ENCODE results near the gene HACL1.

HACL1 gene

DNA sequence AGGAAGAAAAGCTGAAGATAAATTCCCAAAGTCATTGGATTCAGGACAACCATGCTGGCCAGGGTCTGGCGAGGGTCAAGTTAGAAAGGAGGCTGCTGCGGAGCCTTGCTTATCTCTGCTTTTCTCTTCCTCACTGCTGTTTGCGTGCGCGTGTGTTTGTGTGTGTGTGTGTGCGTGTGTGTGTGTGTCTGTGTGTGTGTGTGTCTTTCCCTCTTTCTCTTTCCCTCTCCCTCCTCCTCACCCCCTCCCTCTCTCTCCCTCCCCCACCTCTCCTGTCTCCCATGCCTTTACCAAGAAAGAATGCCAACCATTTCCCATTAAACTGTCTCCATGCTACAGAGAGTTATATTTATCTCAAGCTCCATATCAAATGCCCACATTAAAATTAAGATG, 79.8 kb downstream of the HACL1 start, which contains the start of gene COLQ:
Gene COLQ, minus strand, starts transcription at position 134 of the 393 bp plus-strand sequence. Its CDS starts 81 bp downstream, at position 53.
- no peak for DNase-seq

DNA sequence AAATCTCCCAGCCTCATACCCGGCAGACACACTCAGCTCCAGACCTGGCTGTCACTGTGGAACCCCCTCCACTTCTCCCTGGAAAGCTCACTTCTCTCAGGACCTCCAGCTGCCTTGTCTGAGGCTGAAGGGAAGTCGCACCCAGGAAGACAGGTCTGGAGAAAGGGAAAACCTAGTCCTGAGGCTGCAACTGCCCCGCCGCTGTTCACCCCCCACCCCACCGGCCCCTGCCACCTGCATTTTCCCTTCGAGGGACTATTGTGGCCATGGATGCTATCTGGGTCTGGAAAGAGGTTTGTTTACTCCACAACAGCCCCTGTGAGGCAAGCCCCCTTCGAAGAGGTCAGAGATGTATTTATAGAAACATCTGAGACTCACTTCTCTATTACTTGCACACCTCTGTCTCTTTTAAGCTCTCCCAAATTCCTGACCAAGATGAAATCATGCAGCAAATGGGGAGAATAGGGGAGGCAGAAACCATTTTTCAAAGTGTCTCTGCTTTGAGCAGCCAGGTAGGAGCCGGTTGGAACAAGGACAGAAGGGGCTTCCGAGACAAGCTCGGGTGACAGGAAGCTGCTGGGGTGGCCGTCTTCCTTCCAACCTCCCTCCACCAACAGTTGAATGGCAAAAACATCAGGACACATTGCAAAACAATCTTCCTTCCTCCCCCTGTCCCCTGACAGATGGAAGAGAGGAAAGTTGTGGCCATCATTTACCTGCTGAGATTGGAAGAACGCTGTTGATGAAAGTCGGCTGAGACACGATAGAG, 80.4 kb downstream of the HACL1 start:
- DNase-seq = no peak

DNA sequence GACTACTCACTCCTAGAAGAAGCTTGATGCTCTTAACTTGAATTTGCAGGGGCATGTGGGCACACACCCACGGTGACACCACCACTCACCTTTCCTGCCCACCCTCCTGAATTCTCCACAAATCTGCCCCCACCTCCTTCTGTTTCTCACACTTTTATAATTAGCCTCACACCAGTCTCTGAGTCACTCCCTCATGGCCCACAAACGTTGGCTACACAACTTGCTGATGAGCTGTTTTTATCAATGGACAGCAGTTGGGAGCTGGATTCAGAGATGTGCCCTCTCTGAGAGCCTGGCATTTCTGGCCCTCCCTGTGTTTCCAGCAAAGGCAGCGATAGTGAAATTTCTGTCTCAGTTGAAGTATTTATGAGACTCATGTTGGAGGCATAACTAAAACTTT, 81.2 kb downstream of the HACL1 start:
- DNase-seq = peak in 1 of 2 experiments; percentile 35

DNA sequence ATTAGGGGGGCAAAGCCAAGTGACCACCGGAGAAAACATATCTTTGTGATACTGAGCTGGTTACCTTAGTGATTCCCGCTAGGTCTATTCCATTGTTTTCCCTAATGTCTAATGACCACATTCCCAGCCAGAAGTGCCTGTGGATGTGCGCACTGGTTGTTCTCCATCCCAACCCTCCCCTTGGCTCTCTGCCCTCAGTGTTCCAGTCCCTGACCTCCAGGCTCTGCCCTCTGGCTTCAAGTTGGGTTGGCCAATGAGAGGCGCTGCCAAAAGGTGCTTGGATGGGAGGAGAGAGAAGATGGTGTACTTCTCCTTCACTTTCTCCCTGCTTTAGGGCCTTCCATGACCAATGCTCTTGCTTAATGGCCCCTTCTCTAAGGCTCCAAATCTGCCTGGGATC, 82.3 kb downstream of the HACL1 start:
- no peak for DNase-seq

DNA sequence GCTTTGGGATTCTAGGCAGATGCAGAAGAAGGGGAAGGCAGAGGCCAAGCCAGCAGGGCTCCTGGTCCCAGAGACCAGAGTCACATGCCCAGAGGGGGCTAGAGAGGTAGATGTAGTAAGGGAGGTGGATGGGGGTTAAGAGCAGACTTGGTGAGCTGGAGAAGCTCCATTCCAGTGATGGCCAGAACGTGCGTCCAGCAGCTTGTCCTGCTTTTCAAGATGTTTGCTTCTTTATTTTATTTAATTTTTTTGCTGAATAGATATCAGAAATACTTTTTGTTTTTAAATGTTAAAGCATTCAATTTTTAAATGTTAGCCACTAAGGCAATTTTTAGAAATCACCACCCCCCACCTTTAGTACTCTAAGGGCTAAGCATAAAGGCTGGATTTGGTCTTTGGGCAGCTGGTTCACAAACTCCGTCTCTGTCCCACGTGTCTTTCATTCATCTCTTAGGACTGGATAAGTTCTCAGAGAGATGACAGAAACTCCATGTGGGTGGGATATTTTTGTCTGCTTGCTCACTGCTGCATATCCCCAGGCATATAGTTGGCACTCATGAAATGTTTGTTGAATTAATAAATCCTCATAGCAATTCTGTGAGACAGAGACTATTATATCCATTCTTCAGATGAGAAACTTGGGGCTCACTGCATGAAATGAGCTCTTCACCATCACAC, 86.6 kb downstream of the HACL1 start:
- DNase-seq = no peak

DNA sequence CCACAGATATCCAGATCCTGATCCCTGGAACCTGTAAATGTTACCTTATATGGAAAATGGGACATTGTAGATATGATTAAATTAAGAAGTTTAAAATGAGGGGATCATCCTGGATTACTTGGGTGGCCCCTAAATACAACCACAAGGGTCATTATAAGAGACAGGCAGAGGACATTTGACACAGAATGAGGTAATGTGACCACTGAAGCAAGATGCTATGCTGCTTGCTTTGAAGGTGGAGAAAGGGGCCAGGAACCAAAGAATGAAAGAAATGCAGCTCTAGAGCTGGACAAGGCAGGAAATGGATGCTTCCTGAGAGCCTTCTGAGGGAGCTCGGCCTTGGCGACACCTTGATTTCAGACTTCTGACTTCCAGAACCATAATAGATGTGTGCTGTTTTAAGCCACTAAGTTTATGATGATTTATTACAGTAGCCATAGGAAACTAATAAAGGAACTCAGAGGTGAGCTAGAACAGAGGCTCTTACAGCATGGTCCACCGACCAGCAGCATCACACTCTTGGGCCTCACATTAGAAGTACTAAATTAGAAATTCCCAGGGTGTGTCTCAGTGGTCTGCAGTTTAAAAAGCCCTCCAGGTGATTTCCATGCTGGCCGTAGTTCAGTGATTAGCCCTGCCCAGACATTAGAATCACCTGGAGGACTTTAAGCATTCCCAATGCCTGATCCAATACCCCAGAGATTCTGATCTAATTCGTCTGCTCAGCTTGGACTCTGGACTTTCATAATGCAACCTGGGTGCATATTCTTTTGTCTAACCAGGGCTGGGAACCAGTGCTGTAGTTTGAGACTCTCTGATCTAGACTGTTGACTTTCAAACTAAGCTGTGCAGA, 87.3 kb downstream of the HACL1 start:
- no peak for DNase-seq

DNA sequence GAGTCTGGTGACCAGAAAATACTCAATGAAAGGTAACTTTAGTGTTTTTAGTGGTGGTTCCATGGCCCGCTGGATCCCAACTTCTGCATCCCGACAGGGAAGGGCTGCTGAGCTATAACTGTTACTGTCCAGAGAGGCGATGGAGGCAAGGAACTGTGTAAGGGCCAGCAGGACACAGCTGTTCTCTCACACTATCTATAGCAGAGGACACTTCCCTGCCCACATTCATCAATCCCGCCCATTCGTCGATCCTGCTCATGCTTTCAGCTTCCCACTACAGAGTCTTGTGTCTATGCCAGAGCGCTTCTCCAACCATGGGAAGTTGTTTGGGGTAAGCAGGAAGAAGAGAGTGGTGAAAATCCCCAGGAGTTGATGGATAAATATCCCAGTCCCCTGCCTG, 88.3 kb downstream of the HACL1 start:
- DNase-seq = no peak

DNA sequence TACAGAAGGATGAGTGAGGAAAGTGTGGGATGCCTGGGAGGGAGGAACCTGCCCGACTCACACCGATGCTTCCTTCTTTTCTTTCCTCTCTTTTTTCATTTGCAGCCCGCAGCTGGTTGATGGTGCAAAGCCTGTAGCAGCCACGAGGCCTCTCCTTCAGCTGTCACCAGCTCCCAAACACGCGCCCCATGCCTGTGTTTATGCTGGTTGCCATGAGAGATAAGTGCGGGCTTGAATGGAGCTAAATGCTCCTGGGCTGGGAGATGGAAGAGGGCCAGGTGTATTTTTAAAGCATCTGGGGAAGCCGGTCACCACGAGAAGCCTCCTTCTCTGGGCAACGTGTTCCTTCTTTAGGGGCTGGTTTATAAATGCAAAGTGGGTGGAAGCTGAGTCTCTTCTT, 89.2 kb downstream of the HACL1 start:
- no peak for DNase-seq

DNA sequence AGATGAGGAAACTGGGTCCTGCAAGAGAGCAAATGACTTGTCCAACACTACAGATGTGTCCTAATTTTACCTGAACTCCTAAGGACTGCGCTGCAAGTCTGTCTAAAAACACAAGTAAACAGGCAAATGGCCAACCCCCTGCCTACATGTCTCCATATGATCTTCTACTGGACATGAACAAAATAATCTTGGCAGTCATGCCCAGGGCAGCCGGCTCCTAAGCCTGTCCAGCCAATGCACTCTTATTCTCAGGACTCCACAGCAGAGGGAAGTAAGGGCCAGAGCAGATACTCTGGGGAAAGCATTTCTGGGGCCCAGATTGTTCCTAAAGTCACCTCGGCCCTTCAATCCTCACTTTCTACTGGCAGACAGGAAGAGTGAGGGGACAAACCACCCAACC, 90.2 kb downstream of the HACL1 start:
- DNase-seq = no peak

All from activated T-cell treated with anti-CD3 and anti-CD28 coated beads, Interleukin-2, amount 50 U/mL, for 48 hours (primary cell).